Panc1 (cell line): ENCODE measurements around the gene RASGEF1B.

ENCODE experiments used
- CTCF ChIP-seq: fragments of 450-650 bp; IDR thresholded peaks from 2 replicates; pipeline ENCODE4 v1.5.1; 2017; ENCODE audit warnings: mild to moderate bottlenecking
- SIN3A ChIP-seq: IDR thresholded peaks from 2 replicates; pipeline ENCODE4 v1.6.1; 2012; ENCODE audit warnings: low read depth, mild to moderate bottlenecking, low read length, moderate library complexity, borderline replicate concordance; ENCODE audit not compliant: insufficient read depth

GRCh38 chr4:81405900-81406401, 65.8 kb downstream of the RASGEF1B start:
- no peak for TF ChIP-seq SIN3A
- TF ChIP-seq CTCF, result peak; percentile 71; the same call in 1 of the 2 replicates
